ENCODE results near the gene TST. TPM values are rescaled to one million over a fixed set of nuclear protein-coding genes. Genes with fewer than 3 reads are reported as not detected.

The TST gene
- total and polyA plus RNA-seq, 2 donors (not counting 1 experiment from before 2014, with no cell fraction given): 12.7 to 21.6 TPM

GRCh38 chr22:37064553-37064952, 45.3 kb upstream of the TST start:
- no peak overlapping the region for H3K4me3 ChIP-seq (replicated peaks in 1 of 4; ENCODE audit: control extremely low read depth in 1 of 4, insufficient read depth in 1 of 4, low read depth in 3 of 4, low read length in 4 of 4)
- H3K27ac ChIP-seq (ENCODE audit: insufficient read depth, low read length): no peak overlapping the region
- H3K79me2 ChIP-seq (ENCODE audit: control insufficient read depth, insufficient read depth, low read length): no peaks in the 10 kb centered on the region
- H3K9me3 ChIP-seq (ENCODE audit: control insufficient read depth, insufficient read depth, low read depth, low read length): no peaks in the 10 kb centered on the region
- no peaks in the 10 kb centered on the region for H3K36me3 ChIP-seq (ENCODE audit: control insufficient read depth, insufficient read depth, low read length)
- no peak overlapping the region for H3K9ac ChIP-seq (ENCODE audit: insufficient read depth, low read length)
- H2AFZ ChIP-seq (ENCODE audit: low read length): no peak overlapping the region
- H3K4me1 ChIP-seq (ENCODE audit: control insufficient read depth, extremely low read depth, insufficient read depth, low read length): no peaks in the 10 kb centered on the region
- H3K27me3 ChIP-seq (ENCODE audit: control insufficient read depth, insufficient read depth, low read length): peaks cover 4% of the 10 kb centered on the region
- DNase-seq (ENCODE audit: low read depth in 2 of 2): no peak
- TF ChIP-seq, protein P1, sequence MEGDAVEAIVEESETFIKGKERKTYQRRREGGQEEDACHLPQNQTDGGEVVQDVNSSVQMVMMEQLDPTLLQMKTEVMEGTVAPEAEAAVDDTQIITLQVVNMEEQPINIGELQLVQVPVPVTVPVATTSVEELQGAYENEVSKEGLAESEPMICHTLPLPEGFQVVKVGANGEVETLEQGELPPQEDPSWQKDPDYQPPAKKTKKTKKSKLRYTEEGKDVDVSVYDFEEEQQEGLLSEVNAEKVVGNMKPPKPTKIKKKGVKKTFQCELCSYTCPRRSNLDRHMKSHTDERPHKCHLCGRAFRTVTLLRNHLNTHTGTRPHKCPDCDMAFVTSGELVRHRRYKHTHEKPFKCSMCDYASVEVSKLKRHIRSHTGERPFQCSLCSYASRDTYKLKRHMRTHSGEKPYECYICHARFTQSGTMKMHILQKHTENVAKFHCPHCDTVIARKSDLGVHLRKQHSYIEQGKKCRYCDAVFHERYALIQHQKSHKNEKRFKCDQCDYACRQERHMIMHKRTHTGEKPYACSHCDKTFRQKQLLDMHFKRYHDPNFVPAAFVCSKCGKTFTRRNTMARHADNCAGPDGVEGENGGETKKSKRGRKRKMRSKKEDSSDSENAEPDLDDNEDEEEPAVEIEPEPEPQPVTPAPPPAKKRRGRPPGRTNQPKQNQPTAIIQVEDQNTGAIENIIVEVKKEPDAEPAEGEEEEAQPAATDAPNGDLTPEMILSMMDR (conservative IDR thresholded peaks at IDR 0.05 in 1 of 2, IDR thresholded peaks at IDR 0.05 in 1 of 2; ENCODE audit: low read depth in 1 of 2, low read length in 2 of 2): no peak
- H4K20me1 ChIP-seq (ENCODE audit: control insufficient read depth, extremely low read depth, insufficient read depth, low read length): no peaks in the 10 kb centered on the region
- H3K4me2 ChIP-seq (ENCODE audit: extremely low read depth, insufficient read depth, low read length): no peak overlapping the region

DNA sequence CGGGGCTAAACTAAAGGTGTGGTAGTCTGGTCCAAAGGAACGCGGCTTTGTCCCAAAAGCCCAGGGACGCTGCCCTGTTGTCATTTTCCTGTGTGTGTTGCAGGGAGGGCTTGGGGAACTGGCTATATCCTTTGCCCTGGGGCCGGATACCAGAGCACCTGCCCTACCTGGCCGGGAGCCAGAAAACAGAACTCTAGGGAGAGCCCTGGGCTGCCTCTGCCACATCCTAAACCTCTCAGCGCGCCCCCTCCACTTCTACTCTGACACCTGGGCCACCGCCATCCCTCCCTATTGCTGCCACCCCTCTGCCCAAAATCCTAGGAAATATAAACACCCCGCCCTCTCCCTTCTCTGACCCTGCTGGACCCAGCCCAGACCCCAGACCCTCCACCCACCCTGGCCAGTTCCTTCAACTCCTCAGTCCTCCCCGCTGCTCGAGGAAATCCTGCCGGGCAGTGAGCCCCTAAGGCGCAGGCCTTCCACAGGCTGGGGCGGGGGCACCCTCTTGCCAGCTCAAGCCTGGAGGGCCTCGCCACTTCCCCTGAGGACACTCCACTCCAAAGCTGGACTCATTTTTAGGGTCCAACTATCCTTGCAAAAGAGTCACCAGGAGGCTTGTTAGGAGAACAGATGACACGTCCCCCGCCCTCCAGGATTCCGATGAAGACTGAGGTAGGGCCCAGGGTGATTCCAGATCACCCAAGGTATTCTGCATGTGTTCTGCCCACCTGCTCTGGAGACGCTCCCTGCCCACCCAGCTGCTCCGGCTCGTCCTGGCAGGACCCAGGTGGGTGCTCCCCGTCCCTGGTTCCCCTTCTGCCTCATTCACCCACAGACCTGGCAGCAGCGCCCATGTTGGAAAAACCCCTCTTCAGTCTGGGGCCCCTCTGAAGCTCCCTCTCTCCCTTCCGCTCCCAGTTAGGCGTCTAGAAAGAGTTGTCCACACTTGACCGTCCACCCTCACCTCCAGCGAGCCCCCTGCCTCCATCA, 44.5 kb upstream of the TST start:
- Histone ChIP-seq H3K4me2 (ENCODE audit: extremely low read depth, insufficient read depth, low read length) (no peak overlapping the region), H4K20me1 (ENCODE audit: control insufficient read depth, extremely low read depth, insufficient read depth, low read length) (no peaks in the 10 kb centered on the region), H3K9ac (ENCODE audit: insufficient read depth, low read length) (no peak overlapping the region), H3K36me3 (ENCODE audit: control insufficient read depth, insufficient read depth, low read length) (no peaks in the 10 kb centered on the region), H2AFZ (ENCODE audit: low read length) (no peak overlapping the region), H3K27ac (ENCODE audit: insufficient read depth, low read length) (no peak overlapping the region), H3K27me3 (ENCODE audit: control insufficient read depth, insufficient read depth, low read length) (peaks cover 2% of the 10 kb centered on the region), H3K9me3 (ENCODE audit: control insufficient read depth, insufficient read depth, low read depth, low read length) (no peaks in the 10 kb centered on the region), H3K4me3 (replicated peaks in 1 of 4; ENCODE audit: control extremely low read depth in 1 of 4, insufficient read depth in 1 of 4, low read depth in 3 of 4, low read length in 4 of 4) (no peak overlapping the region), H3K4me1 (ENCODE audit: control insufficient read depth, extremely low read depth, insufficient read depth, low read length) (no peaks in the 10 kb centered on the region), H3K79me2 (ENCODE audit: control insufficient read depth, insufficient read depth, low read length) (no peaks in the 10 kb centered on the region)
- TF ChIP-seq, protein P1 (conservative IDR thresholded peaks at IDR 0.05 in 1 of 2, IDR thresholded peaks at IDR 0.05 in 1 of 2; ENCODE audit: low read depth in 1 of 2, low read length in 2 of 2): no peak
- no peak for TF ChIP-seq EZH2 (IDR thresholded peaks at IDR 0.05; ENCODE audit: low read length, missing control alignments)
- no peak for DNase-seq (ENCODE audit: low read depth in 2 of 2)

DNA sequence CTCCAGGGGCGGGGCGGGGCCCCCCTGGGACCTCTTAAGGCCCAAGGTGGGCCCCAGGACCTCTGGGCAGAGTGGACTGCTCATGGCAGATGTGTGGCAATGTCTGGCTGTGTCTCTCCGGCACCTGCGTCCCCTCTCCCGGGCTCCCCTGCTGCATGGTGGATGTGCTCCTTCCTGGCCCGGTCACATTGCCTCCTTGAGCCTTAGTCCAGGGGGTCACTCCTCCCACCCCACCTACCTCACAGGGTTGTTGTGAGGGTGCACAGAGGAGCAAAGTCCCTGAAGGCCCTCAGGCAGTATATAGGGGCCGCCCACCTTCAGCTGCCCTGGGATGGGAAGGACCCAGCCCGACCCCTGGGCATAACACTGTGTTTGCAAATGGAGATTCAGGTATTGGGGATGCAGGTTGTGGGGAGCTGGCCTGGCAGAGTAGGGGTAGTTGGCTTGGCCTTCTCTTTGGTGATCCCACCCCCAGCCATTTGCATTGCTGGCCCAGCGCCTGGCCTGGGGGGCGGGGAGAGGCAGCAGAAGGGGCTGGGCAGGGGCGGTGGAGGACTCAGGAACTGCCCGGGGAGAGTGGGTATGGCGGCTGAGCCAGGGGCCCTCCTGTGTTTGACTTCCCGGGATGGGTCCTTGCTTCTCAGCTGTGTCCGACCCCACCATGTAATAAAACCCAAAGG, 43.6 kb upstream of the TST start:
- no peak overlapping the region for H3K4me3 ChIP-seq (replicated peaks in 1 of 4; ENCODE audit: control extremely low read depth in 1 of 4, insufficient read depth in 1 of 4, low read depth in 3 of 4, low read length in 4 of 4)
- no peaks in the 10 kb centered on the region for H4K20me1 ChIP-seq (ENCODE audit: control insufficient read depth, extremely low read depth, insufficient read depth, low read length)
- H3K27me3 ChIP-seq (ENCODE audit: control insufficient read depth, insufficient read depth, low read length): no peaks in the 10 kb centered on the region
- no peak overlapping the region for H3K4me2 ChIP-seq (ENCODE audit: extremely low read depth, insufficient read depth, low read length)
- no peak overlapping the region for H3K9ac ChIP-seq (ENCODE audit: insufficient read depth, low read length)
- no peak overlapping the region for H2AFZ ChIP-seq (ENCODE audit: low read length)
- no peak for TF ChIP-seq EZH2 (IDR thresholded peaks at IDR 0.05; ENCODE audit: low read length, missing control alignments)
- TF ChIP-seq, protein P1 (conservative IDR thresholded peaks at IDR 0.05 in 1 of 2, IDR thresholded peaks at IDR 0.05 in 1 of 2; ENCODE audit: low read depth in 1 of 2, low read length in 2 of 2): no peak
- H3K27ac ChIP-seq (ENCODE audit: insufficient read depth, low read length): no peak overlapping the region
- no peaks in the 10 kb centered on the region for H3K79me2 ChIP-seq (ENCODE audit: control insufficient read depth, insufficient read depth, low read length)
- H3K36me3 ChIP-seq (ENCODE audit: control insufficient read depth, insufficient read depth, low read length): no peaks in the 10 kb centered on the region
- no peak for DNase-seq (ENCODE audit: low read depth in 2 of 2)
- H3K9me3 ChIP-seq (ENCODE audit: control insufficient read depth, insufficient read depth, low read depth, low read length): no peaks in the 10 kb centered on the region
- no peaks in the 10 kb centered on the region for H3K4me1 ChIP-seq (ENCODE audit: control insufficient read depth, extremely low read depth, insufficient read depth, low read length)

Measured in fibroblast of lung (primary cell).